ENCODE measurements around the gene LMBRD1.

LMBRD1 gene

DNA sequence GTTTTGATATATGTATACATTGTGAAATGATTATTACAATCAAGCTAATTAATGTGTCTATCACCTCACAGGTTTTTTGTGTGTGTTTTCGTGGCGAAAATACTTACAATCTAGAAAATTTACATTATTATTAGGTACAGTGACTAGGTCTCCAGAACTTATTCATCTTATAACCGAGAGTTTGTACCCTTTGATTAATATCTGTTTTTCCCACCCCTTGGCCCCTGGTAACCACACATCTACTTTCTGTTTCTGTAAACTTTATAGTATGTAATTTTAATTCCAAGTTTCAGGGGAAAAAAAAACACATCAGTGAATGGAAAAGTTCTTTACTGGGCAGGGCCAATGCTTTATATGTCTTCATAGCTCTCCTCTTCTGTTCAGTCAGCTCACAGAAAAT lies 131.4 kb downstream of the LMBRD1 start:
- Histone ChIP-seq H3F3A (ENCODE audit: control insufficient read depth, insufficient read depth) (no peaks in the 10 kb centered on the region), H3K27ac (ENCODE audit: low read depth, low read length) (no peak overlapping the region), H3K36me3 (ENCODE audit: control insufficient read depth, low read length) (no peaks in the 10 kb centered on the region), H3K9me2 (replicated peaks; ENCODE audit: control insufficient read depth, low read length) (no peaks in the 10 kb centered on the region), H3K4me1 (ENCODE audit: control insufficient read depth, low read length) (no peaks in the 10 kb centered on the region), H3K79me2 (ENCODE audit: control insufficient read depth, low read length) (no peaks in the 10 kb centered on the region), H3K9me3 (ENCODE audit: control insufficient read depth, insufficient read depth, low read length) (no peaks in the 10 kb centered on the region), H3K4me2 (ENCODE audit: low read length) (no peak overlapping the region), H3K27me3 (ENCODE audit: control insufficient read depth, low read length) (0 out of 2 replicates have a peak, but pooled peaks cover 4% of the 10 kb centered on the region), H3K4me3 (ENCODE audit: low read length) (no peak overlapping the region), H4K20me1 (ENCODE audit: control insufficient read depth, insufficient read depth, low read depth, low read length) (no peaks in the 10 kb centered on the region)
- TF ChIP-seq EZH2phosphoT487 (IDR thresholded peaks at IDR 0.05; ENCODE audit: borderline replicate concordance, low read length): no peak

DNA sequence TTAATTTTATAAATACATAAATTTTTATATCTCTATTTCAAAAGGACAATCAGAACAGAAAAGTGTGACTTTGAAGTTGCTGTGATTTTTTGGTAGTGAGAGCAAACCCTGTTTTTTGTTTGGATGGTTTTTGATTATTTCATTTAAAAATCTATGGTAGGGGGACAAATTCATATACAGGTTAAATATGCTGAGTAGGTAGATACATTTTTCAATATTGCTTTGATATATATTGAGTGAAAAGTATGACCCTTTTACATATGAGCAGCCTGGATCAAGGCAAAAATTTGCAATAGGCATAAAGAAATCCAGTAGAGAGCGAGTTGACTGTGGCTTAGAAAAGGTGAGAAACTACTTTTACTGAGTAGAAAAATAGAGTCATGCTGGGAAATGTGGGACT lies 132.3 kb downstream of the LMBRD1 start:
- Histone ChIP-seq H3K27me3 (ENCODE audit: control insufficient read depth, low read length) (0 out of 2 replicates have a peak, but pooled peaks cover 4% of the 10 kb centered on the region), H3K4me2 (ENCODE audit: low read length) (no peak overlapping the region), H3K9me2 (replicated peaks; ENCODE audit: control insufficient read depth, low read length) (no peaks in the 10 kb centered on the region), H3K27ac (ENCODE audit: low read depth, low read length) (no peak overlapping the region), H3K79me2 (ENCODE audit: control insufficient read depth, low read length) (no peaks in the 10 kb centered on the region), H3K4me1 (ENCODE audit: control insufficient read depth, low read length) (no peaks in the 10 kb centered on the region), H4K20me1 (ENCODE audit: control insufficient read depth, insufficient read depth, low read depth, low read length) (no peaks in the 10 kb centered on the region), H3K4me3 (ENCODE audit: low read length) (no peak overlapping the region), H3K9me3 (ENCODE audit: control insufficient read depth, insufficient read depth, low read length) (no peaks in the 10 kb centered on the region), H3F3A (ENCODE audit: control insufficient read depth, insufficient read depth) (no peaks in the 10 kb centered on the region), H3K36me3 (ENCODE audit: control insufficient read depth, low read length) (no peaks in the 10 kb centered on the region)
- TF ChIP-seq EZH2phosphoT487 (IDR thresholded peaks at IDR 0.05; ENCODE audit: borderline replicate concordance, low read length): no peak
- TF ChIP-seq, protein P1, sequence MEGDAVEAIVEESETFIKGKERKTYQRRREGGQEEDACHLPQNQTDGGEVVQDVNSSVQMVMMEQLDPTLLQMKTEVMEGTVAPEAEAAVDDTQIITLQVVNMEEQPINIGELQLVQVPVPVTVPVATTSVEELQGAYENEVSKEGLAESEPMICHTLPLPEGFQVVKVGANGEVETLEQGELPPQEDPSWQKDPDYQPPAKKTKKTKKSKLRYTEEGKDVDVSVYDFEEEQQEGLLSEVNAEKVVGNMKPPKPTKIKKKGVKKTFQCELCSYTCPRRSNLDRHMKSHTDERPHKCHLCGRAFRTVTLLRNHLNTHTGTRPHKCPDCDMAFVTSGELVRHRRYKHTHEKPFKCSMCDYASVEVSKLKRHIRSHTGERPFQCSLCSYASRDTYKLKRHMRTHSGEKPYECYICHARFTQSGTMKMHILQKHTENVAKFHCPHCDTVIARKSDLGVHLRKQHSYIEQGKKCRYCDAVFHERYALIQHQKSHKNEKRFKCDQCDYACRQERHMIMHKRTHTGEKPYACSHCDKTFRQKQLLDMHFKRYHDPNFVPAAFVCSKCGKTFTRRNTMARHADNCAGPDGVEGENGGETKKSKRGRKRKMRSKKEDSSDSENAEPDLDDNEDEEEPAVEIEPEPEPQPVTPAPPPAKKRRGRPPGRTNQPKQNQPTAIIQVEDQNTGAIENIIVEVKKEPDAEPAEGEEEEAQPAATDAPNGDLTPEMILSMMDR (IDR thresholded peaks at IDR 0.05; ENCODE audit: low read depth, low read length, poor library complexity, severe bottlenecking): no peak

DNA sequence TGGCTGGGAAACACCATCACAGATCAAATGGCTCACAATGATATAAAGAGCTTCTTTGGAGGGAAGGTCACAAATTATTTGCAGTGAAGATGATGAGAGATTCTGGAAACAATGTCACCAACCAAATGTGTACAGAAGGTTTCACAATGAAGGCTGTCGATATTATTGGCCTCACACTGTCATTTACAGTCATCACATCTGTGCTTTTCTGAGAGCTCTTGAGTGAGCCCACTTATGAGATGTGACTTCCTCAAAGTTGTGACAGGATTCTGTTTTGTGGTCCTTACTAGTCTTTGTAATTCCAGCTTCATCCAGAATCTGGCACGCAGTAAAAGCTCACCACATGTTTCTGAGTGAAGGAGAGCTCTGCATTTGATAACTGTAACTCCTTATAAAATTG lies 133.6 kb downstream of the LMBRD1 start:
- H3K4me3 ChIP-seq (ENCODE audit: low read length): no peak overlapping the region
- no peaks in the 10 kb centered on the region for H3K79me2 ChIP-seq (ENCODE audit: control insufficient read depth, low read length)
- H3F3A ChIP-seq (ENCODE audit: control insufficient read depth, insufficient read depth): no peaks in the 10 kb centered on the region
- H3K9me2 ChIP-seq (replicated peaks; ENCODE audit: control insufficient read depth, low read length): no peaks in the 10 kb centered on the region
- H3K27me3 ChIP-seq (ENCODE audit: control insufficient read depth, low read length): 0 out of 2 replicates have a peak, but pooled peaks cover 4% of the 10 kb centered on the region
- H3K4me1 ChIP-seq (ENCODE audit: control insufficient read depth, low read length): no peaks in the 10 kb centered on the region
- no peaks in the 10 kb centered on the region for H4K20me1 ChIP-seq (ENCODE audit: control insufficient read depth, insufficient read depth, low read depth, low read length)
- TF ChIP-seq, protein P1 (IDR thresholded peaks at IDR 0.05; ENCODE audit: low read depth, low read length, poor library complexity, severe bottlenecking): no peak
- TF ChIP-seq EZH2phosphoT487 (IDR thresholded peaks at IDR 0.05; ENCODE audit: borderline replicate concordance, low read length): no peak
- no peak overlapping the region for H3K4me2 ChIP-seq (ENCODE audit: low read length)
- no peaks in the 10 kb centered on the region for H3K36me3 ChIP-seq (ENCODE audit: control insufficient read depth, low read length)
- H3K9me3 ChIP-seq (ENCODE audit: control insufficient read depth, insufficient read depth, low read length): peaks cover 7% of the 10 kb centered on the region; the same call in 1 of the 2 replicates
- H3K27ac ChIP-seq (ENCODE audit: low read depth, low read length): no peak overlapping the region

DNA sequence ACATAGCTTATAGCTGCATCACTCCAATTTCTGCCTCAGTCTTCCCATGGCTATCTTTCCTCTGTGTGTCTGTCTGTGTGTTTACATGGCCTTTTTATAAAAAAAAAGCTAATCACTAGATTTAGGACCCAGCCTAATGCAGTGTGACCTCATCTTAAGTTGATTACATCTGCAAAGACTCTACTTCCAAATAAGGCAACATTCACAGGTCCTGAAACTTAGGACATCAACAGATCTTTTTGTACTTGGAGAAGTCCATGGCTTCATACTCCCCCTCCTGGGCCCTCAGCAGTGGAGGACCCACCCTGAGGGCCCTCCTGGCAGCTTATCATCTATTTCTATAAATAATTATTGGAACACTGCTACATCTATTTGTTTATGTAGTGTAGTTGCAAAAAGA lies 146.1 kb downstream of the LMBRD1 start:
- Histone ChIP-seq H3K27ac (ENCODE audit: low read depth, low read length) (no peak overlapping the region), H3K4me1 (ENCODE audit: control insufficient read depth, low read length) (no peaks in the 10 kb centered on the region), H4K20me1 (ENCODE audit: control insufficient read depth, insufficient read depth, low read depth, low read length) (no peaks in the 10 kb centered on the region), H3K4me3 (ENCODE audit: low read length) (no peak overlapping the region), H3K9me2 (replicated peaks; ENCODE audit: control insufficient read depth, low read length) (no peaks in the 10 kb centered on the region), H3K27me3 (ENCODE audit: control insufficient read depth, low read length) (peaks cover 2% of the 10 kb centered on the region; the same call in 1 of the 2 replicates), H3K4me2 (ENCODE audit: low read length) (no peak overlapping the region), H3K79me2 (ENCODE audit: control insufficient read depth, low read length) (no peaks in the 10 kb centered on the region), H3K9me3 (ENCODE audit: control insufficient read depth, insufficient read depth, low read length) (no peaks in the 10 kb centered on the region), H3F3A (ENCODE audit: control insufficient read depth, insufficient read depth) (no peaks in the 10 kb centered on the region), H3K36me3 (ENCODE audit: control insufficient read depth, low read length) (no peaks in the 10 kb centered on the region)
- no peak for TF ChIP-seq EZH2phosphoT487 (IDR thresholded peaks at IDR 0.05; ENCODE audit: borderline replicate concordance, low read length)
- TF ChIP-seq, protein P1 (IDR thresholded peaks at IDR 0.05; ENCODE audit: low read depth, low read length, poor library complexity, severe bottlenecking): no peak

All from DOHH2 (cell line).